ENCODE measurements around the gene LRRC4B. TPM values are rescaled to one million over a fixed set of nuclear protein-coding genes. Genes with fewer than 3 reads are reported as not detected.

Gene LRRC4B
- total and polyA plus RNA-seq, 2 of the 8 experiments (the other 6 are each of a cell fraction or from before 2014, with no cell fraction given) = 13.4 to 21.2 TPM

- no peak for TF ChIP-seq RFX5 (IDR thresholded peaks at IDR 0.05; ENCODE audit: borderline replicate concordance, low read depth, low read length)
- TF ChIP-seq, protein P1, sequence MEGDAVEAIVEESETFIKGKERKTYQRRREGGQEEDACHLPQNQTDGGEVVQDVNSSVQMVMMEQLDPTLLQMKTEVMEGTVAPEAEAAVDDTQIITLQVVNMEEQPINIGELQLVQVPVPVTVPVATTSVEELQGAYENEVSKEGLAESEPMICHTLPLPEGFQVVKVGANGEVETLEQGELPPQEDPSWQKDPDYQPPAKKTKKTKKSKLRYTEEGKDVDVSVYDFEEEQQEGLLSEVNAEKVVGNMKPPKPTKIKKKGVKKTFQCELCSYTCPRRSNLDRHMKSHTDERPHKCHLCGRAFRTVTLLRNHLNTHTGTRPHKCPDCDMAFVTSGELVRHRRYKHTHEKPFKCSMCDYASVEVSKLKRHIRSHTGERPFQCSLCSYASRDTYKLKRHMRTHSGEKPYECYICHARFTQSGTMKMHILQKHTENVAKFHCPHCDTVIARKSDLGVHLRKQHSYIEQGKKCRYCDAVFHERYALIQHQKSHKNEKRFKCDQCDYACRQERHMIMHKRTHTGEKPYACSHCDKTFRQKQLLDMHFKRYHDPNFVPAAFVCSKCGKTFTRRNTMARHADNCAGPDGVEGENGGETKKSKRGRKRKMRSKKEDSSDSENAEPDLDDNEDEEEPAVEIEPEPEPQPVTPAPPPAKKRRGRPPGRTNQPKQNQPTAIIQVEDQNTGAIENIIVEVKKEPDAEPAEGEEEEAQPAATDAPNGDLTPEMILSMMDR (IDR thresholded peaks at IDR 0.05; ENCODE audit: control extremely low read depth in 1 of 3, insufficient read depth in 1 of 3, low read depth in 1 of 3, low read length in 3 of 3) = peak; percentile 69 to 87 (median 82)
- TF ChIP-seq TCF12 (IDR thresholded peaks at IDR 0.05; ENCODE audit: low read depth, low read length) = no peak
- TF ChIP-seq GTF2F1 (IDR thresholded peaks at IDR 0.05; ENCODE audit: borderline replicate concordance, low read depth, low read length) = no peak
- TF ChIP-seq POLR2A (IDR thresholded peaks at IDR 0.05; ENCODE audit: control extremely low read depth in 1 of 2, low read depth in 2 of 2, low read length in 2 of 2) = no peak
- TF ChIP-seq MAX (IDR thresholded peaks at IDR 0.05) = peak; percentile 35
- TF ChIP-seq SIRT6 (IDR thresholded peaks at IDR 0.05; ENCODE audit: low read length) = no peak
Observed at GRCh38 chr19:50518091-50519005, 49.9 kb downstream of the LRRC4B start (continued).
